ENCODE results near the gene ATXN7L3.
A peak's percentile ranks its signal among the peaks of the same experiment; 100 is the strongest.

Gene ATXN7L3

GRCh38 chr17:44230140-44230539, 30.5 kb upstream of the ATXN7L3 start:
- no peaks in the 10 kb centered on the region for H3K4me1 ChIP-seq (ENCODE audit: control insufficient read depth, insufficient read depth, low read length, poor library complexity, severe bottlenecking)
- no peak for DNase-seq
- H3K27me3 ChIP-seq (replicated peaks; ENCODE audit: control insufficient read depth, insufficient read depth, low read length, poor library complexity, severe bottlenecking): no peaks in the 10 kb centered on the region
- no peak overlapping the region for H3K27ac ChIP-seq (ENCODE audit: insufficient read depth, low read length, poor library complexity, severe bottlenecking)
- H3K36me3 ChIP-seq (ENCODE audit: control insufficient read depth, insufficient read depth, low read length): no peaks in the 10 kb centered on the region
- no peaks in the 10 kb centered on the region for H3K9me3 ChIP-seq (ENCODE audit: control insufficient read depth, low read length)
- no peak overlapping the region for H3K4me3 ChIP-seq (ENCODE audit: insufficient read depth, low read depth, low read length, poor library complexity, severe bottlenecking)

DNA sequence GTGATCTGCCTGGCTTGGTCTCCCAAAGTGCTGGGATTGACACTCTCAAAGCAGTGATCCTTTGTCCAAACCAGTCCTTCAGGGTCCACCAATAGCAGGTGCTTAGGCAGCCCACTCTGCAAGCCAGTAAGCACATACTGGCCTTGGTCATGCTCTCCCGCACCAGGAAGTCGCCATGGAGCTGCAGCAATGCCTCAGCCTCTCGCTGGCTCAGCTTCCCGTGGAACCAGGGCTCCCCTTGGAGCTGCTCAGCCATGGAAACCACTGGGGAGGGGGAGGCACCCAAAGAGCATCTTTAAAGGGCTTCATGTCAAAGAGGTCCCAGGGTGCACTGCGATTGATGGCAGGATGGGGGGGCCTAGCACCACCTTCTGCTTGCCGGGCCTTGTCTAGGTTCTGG, 29.4 kb upstream of the ATXN7L3 start:
- Histone ChIP-seq H3K9me3 (ENCODE audit: control insufficient read depth, low read length) (no peaks in the 10 kb centered on the region), H3K36me3 (ENCODE audit: control insufficient read depth, insufficient read depth, low read length) (no peaks in the 10 kb centered on the region)

GRCh38 chr17:44223541-44224071, 23.9 kb upstream of the ATXN7L3 start:
- H3K4me1 ChIP-seq (ENCODE audit: control insufficient read depth, insufficient read depth, low read length, poor library complexity, severe bottlenecking): no peaks in the 10 kb centered on the region
- DNase-seq: no peak
- no peaks in the 10 kb centered on the region for H3K27me3 ChIP-seq (replicated peaks; ENCODE audit: control insufficient read depth, insufficient read depth, low read length, poor library complexity, severe bottlenecking)
- no peaks in the 10 kb centered on the region for H3K9me3 ChIP-seq (ENCODE audit: control insufficient read depth, low read length)
- H3K4me3 ChIP-seq (ENCODE audit: insufficient read depth, low read depth, low read length, poor library complexity, severe bottlenecking): no peak overlapping the region
- H3K27ac ChIP-seq (ENCODE audit: insufficient read depth, low read length, poor library complexity, severe bottlenecking): no peak overlapping the region
- H3K36me3 ChIP-seq (ENCODE audit: control insufficient read depth, insufficient read depth, low read length): no peaks in the 10 kb centered on the region

More for the DNA sequence above, 29.4 kb upstream of the ATXN7L3 start:
- Histone ChIP-seq H3K27me3 (replicated peaks; ENCODE audit: control insufficient read depth, insufficient read depth, low read length, poor library complexity, severe bottlenecking) (no peaks in the 10 kb centered on the region), H3K4me3 (ENCODE audit: insufficient read depth, low read depth, low read length, poor library complexity, severe bottlenecking) (no peak overlapping the region), H3K27ac (ENCODE audit: insufficient read depth, low read length, poor library complexity, severe bottlenecking) (no peak overlapping the region), H3K4me1 (ENCODE audit: control insufficient read depth, insufficient read depth, low read length, poor library complexity, severe bottlenecking) (no peaks in the 10 kb centered on the region)
- DNase-seq: no peak

DNA sequence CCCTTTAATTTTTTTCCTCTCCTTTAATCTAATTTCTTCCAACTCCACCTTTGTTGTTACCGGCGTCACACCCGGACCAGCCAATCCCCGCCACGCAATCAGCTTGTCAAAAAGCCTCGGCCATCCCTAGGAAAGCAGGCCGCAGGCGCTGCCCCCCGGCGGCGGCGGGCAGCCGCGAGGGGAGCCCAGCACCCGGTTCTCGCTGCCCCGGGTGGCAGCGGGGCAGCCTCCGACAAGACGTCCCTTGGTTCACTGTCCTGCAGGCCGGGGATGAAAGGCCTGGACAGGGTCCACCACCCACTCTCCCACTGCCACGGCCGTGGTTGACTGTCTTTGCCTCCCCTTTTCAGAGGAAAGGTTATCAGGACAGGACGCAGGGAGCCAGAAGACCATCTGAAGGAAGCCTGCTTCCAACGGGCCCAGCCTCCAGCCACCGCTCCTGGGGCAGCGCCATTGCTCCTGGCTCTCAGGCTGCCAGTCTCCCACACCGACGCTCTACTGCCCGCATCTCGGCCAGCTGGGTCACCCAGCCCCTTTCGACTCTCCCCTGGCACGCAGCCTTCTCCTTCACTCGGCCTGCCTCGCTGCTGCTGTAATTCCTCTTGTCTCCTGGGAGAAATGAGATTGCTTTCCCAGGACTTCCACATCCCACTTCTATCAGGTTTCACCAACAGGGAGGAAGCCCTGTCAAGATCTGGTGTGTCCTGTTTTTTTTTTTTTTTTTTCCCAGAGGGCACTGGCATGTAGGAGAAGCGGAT, 22.6 kb upstream of the ATXN7L3 start:
- Histone ChIP-seq H3K4me3 (ENCODE audit: insufficient read depth, low read depth, low read length, poor library complexity, severe bottlenecking) (peak overlapping the region; percentile 96), H3K27me3 (replicated peaks; ENCODE audit: control insufficient read depth, insufficient read depth, low read length, poor library complexity, severe bottlenecking) (no peaks in the 10 kb centered on the region), H3K4me1 (ENCODE audit: control insufficient read depth, insufficient read depth, low read length, poor library complexity, severe bottlenecking) (peaks cover 10% of the 10 kb centered on the region), H3K9me3 (ENCODE audit: control insufficient read depth, low read length) (no peaks in the 10 kb centered on the region), H3K36me3 (ENCODE audit: control insufficient read depth, insufficient read depth, low read length) (no peaks in the 10 kb centered on the region), H3K27ac (ENCODE audit: insufficient read depth, low read length, poor library complexity, severe bottlenecking) (peak overlapping the region; percentile 90)
- DNase-seq: peak in 2 of 3 donors; percentile 29 to 45

GRCh38 chr17:44221862-44222111, 22.1 kb upstream of the ATXN7L3 start:
- Histone ChIP-seq H3K27ac (ENCODE audit: insufficient read depth, low read length, poor library complexity, severe bottlenecking) (peak overlapping the region; percentile 90), H3K36me3 (ENCODE audit: control insufficient read depth, insufficient read depth, low read length) (no peaks in the 10 kb centered on the region), H3K4me3 (ENCODE audit: insufficient read depth, low read depth, low read length, poor library complexity, severe bottlenecking) (peak overlapping the region; percentile 96), H3K27me3 (replicated peaks; ENCODE audit: control insufficient read depth, insufficient read depth, low read length, poor library complexity, severe bottlenecking) (no peaks in the 10 kb centered on the region), H3K4me1 (ENCODE audit: control insufficient read depth, insufficient read depth, low read length, poor library complexity, severe bottlenecking) (peaks cover 15% of the 10 kb centered on the region), H3K9me3 (ENCODE audit: control insufficient read depth, low read length) (no peaks in the 10 kb centered on the region)
- no peak for DNase-seq

DNA sequence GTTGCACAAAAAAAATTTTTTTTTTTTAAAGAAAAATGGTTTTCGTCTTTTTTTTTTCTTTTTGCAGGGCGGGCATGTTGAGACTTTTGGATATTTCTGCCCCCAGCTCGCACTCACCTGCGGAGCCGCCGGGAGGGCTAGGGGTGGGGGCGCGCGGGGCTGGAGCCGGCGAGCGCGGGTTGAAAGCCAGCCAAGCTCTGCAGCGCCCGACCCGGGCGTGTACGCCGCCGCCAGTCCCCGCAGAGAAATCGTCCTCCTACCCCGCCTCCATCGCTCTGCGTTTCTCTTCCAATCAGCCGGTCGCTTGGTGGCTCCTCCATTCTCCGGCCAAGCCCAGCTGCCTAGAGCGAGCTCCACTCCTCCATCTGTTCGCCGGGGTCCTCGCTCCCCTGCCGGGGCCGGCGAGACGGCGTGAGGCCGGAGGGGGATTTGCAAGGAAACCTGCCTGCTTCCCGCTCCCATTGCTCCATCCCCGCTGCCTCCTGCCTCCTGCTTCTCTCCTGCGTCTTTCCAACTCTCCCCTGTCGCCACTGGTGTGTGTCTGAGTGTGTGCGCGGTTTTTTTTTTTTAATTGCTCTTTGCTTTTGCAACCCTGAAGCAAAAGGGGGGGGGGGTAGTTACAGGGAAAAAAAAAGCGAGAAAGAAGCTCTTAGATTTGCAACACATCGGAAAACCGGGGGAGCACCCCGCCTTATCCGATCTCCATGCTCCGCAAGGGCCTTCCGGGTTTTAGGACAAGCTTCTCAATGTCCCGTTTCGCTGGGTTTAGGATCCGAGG, 21.6 kb upstream of the ATXN7L3 start:
- Histone ChIP-seq H3K9me3 (ENCODE audit: control insufficient read depth, low read length) (no peaks in the 10 kb centered on the region), H3K27ac (ENCODE audit: insufficient read depth, low read length, poor library complexity, severe bottlenecking) (peak overlapping the region; percentile 90), H3K27me3 (replicated peaks; ENCODE audit: control insufficient read depth, insufficient read depth, low read length, poor library complexity, severe bottlenecking) (no peaks in the 10 kb centered on the region), H3K4me3 (ENCODE audit: insufficient read depth, low read depth, low read length, poor library complexity, severe bottlenecking) (peak overlapping the region; percentile 96), H3K4me1 (ENCODE audit: control insufficient read depth, insufficient read depth, low read length, poor library complexity, severe bottlenecking) (peaks cover 20% of the 10 kb centered on the region), H3K36me3 (ENCODE audit: control insufficient read depth, insufficient read depth, low read length) (no peaks in the 10 kb centered on the region)
- DNase-seq: peak; percentile 43 to 56 (median 51)

DNA sequence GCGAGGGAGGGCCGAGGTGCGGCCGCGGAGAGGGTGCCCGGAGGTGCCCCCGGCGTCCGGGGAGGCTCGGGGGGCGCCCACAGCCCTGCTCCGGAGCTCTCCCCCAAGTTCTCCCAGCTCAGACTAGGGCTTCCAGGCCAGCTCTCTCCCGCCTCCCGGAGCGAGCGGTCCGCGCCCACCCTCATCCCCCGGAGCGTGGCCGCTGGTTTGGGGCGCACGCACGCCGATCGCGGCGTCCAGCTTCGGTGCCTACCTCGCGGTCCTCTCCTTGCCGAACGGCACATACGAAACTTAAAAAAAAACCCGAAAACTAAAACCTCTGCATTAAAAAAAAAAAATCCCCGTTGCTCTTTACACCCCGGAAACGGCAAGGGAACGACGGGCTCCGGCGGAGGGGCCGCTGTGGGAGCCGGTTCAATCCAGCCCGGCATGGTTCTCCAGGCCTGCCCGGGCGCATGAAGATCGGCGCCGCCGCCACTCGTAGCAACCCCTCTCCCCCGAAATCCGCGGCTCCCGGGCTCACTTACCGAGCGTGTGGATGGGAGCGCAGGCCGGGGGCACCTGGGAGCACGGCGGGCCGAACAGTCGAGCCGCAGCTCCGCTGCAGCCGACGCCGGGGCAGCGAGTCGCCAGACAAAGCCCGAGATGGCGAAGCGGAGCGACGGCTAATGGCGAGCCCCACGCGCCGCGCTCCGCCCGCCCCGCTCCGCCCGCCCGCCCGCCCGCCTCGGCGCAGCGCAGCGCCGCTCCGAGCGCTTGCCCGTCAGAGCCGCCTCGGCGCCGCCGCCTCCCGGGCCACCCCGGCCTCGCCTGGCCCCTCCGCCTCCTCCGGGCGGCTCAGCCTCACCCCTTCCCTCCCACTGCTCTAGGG, 20.8 kb upstream of the ATXN7L3 start:
- Histone ChIP-seq H3K4me1 (ENCODE audit: control insufficient read depth, insufficient read depth, low read length, poor library complexity, severe bottlenecking) (peaks cover 28% of the 10 kb centered on the region), H3K27me3 (replicated peaks; ENCODE audit: control insufficient read depth, insufficient read depth, low read length, poor library complexity, severe bottlenecking) (no peaks in the 10 kb centered on the region), H3K9me3 (ENCODE audit: control insufficient read depth, low read length) (no peaks in the 10 kb centered on the region), H3K27ac (ENCODE audit: insufficient read depth, low read length, poor library complexity, severe bottlenecking) (peak overlapping the region; percentile 90), H3K4me3 (ENCODE audit: insufficient read depth, low read depth, low read length, poor library complexity, severe bottlenecking) (peak overlapping the region; percentile 96), H3K36me3 (ENCODE audit: control insufficient read depth, insufficient read depth, low read length) (peaks cover 7% of the 10 kb centered on the region)
- DNase-seq: peak; percentile 34 to 41 (median 38)

GRCh38 chr17:44219616-44220212, 20.0 kb upstream of the ATXN7L3 start, which contains the start of gene UBTF:
UBTF (minus strand) TSS chr17:44219675; CDS start chr17:44218229, 1,446 bp downstream.
- Histone ChIP-seq H3K27me3 (replicated peaks; ENCODE audit: control insufficient read depth, insufficient read depth, low read length, poor library complexity, severe bottlenecking) (no peaks in the 10 kb centered on the region), H3K27ac (ENCODE audit: insufficient read depth, low read length, poor library complexity, severe bottlenecking) (peak within 1 kb of the TSS; percentile 90), H3K9me3 (ENCODE audit: control insufficient read depth, low read length) (no peaks in the 10 kb centered on the region), H3K4me1 (ENCODE audit: control insufficient read depth, insufficient read depth, low read length, poor library complexity, severe bottlenecking) (peaks cover 36% of the 10 kb centered on the region), H3K36me3 (ENCODE audit: control insufficient read depth, insufficient read depth, low read length) (peaks cover 14% of the 10 kb centered on the region), H3K4me3 (ENCODE audit: insufficient read depth, low read depth, low read length, poor library complexity, severe bottlenecking) (peak within 1 kb of the TSS; percentile 96)
- peak; percentile 64 to 67 (median 65) for DNase-seq

GRCh38 chr17:44219108-44219615, 19.5 kb upstream of the ATXN7L3 start:
- peak; percentile 43 to 61 (median 58) for DNase-seq
- Histone ChIP-seq H3K27me3 (replicated peaks; ENCODE audit: control insufficient read depth, insufficient read depth, low read length, poor library complexity, severe bottlenecking) (no peaks in the 10 kb centered on the region), H3K36me3 (ENCODE audit: control insufficient read depth, insufficient read depth, low read length) (peaks cover 20% of the 10 kb centered on the region), H3K4me3 (ENCODE audit: insufficient read depth, low read depth, low read length, poor library complexity, severe bottlenecking) (peak overlapping the region; percentile 58), H3K4me1 (ENCODE audit: control insufficient read depth, insufficient read depth, low read length, poor library complexity, severe bottlenecking) (peaks cover 37% of the 10 kb centered on the region), H3K9me3 (ENCODE audit: control insufficient read depth, low read length) (no peaks in the 10 kb centered on the region), H3K27ac (ENCODE audit: insufficient read depth, low read length, poor library complexity, severe bottlenecking) (peak overlapping the region; percentile 90)
